GM23338 (cell line): ENCODE measurements around the gene ZCCHC14.

ENCODE experiments used
- CREB1 ChIP-seq: fragments of 250-450 bp; sonication (Bioruptor Pico); IDR thresholded peaks from 2 replicates; pipeline ENCODE4 v1.5.0; 2020; ENCODE audit warnings: low read depth, mild to moderate bottlenecking, moderate library complexity
- EZH2 ChIP-seq: fragments of 200-600 bp; sonication (generic); IDR thresholded peaks from one replicate; pipeline ENCODE4 v1.8.0; 2017; ENCODE audit warnings: antibody characterized with exemption, mild to moderate bottlenecking, low read depth; ENCODE audit not compliant: unreplicated experiment
- EZH2phosphoT487 ChIP-seq: fragments of 200-600 bp; sonication (generic); IDR thresholded peaks from one replicate; pipeline ENCODE4 v1.8.1; 2018; ENCODE audit warnings: antibody characterized with exemption; ENCODE audit not compliant: unreplicated experiment
- JUNB ChIP-seq: IDR thresholded peaks from one replicate; pipeline ENCODE4 v1.6.1; 2016; ENCODE audit warnings: antibody characterized with exemption; ENCODE audit not compliant: unreplicated experiment
- POLR2AphosphoS5 ChIP-seq: IDR thresholded peaks from 2 replicates; pipeline ENCODE4 v1.6.1; 2016; ENCODE audit warnings: antibody characterized with exemption, low read depth
- STAT1 ChIP-seq: IDR thresholded peaks from one replicate; pipeline ENCODE4 v1.6.1; 2016; ENCODE audit warnings: antibody characterized with exemption; ENCODE audit not compliant: unreplicated experiment
- ZNF331 ChIP-seq: fragments of 250-450 bp; sonication (Bioruptor Pico); IDR thresholded peaks from 2 replicates; pipeline ENCODE4 v1.5.0; 2020; ENCODE audit warnings: low read depth, mild to moderate bottlenecking, moderate library complexity
- TF ChIP-seq, protein P1 (sequence below), 2 experiments: fragments of 200-600 bp in 1 of 2; sonication (generic) in 1 of 2; conservative IDR thresholded peaks; 2 replicates each; pipeline versions ENCODE4 v1.5.1 to v1.6.1; 2016 to 2017; ENCODE audit warnings: antibody characterized with exemption in 2 of 2, low read depth in 2 of 2, mild to moderate bottlenecking in 2 of 2, moderate library complexity in 1 of 2
- TF ChIP-seq, protein P2 (sequence below): IDR thresholded peaks from one replicate; pipeline ENCODE4 v1.6.1; 2018; ENCODE audit warnings: antibody characterized with exemption; ENCODE audit not compliant: unreplicated experiment
- TF ChIP-seq, protein P3 (sequence below): IDR thresholded peaks from 2 replicates; pipeline ENCODE4 v1.6.1; 2016; ENCODE audit warnings: antibody characterized with exemption

DNA sequence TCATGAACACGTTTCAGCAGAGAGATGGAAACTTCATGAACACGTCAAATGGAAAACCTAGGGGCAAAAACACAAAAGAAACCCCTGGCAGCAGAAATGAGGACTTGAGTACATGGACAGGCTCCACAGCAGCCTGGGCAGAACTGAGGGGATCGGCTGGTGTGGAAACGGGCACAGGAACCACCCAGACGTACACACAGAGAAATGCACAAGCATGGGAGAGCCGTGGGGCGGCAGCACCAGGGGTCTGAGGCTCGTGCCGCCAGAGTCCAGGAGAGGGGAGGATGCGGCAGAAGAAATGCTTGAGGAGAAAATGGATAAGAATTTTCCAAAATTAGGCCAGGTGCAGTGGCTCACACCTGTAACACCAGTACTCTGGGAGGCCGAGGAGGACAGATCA, 70.7 kb downstream of the ZCCHC14 start:
- TF ChIP-seq, protein P1, sequence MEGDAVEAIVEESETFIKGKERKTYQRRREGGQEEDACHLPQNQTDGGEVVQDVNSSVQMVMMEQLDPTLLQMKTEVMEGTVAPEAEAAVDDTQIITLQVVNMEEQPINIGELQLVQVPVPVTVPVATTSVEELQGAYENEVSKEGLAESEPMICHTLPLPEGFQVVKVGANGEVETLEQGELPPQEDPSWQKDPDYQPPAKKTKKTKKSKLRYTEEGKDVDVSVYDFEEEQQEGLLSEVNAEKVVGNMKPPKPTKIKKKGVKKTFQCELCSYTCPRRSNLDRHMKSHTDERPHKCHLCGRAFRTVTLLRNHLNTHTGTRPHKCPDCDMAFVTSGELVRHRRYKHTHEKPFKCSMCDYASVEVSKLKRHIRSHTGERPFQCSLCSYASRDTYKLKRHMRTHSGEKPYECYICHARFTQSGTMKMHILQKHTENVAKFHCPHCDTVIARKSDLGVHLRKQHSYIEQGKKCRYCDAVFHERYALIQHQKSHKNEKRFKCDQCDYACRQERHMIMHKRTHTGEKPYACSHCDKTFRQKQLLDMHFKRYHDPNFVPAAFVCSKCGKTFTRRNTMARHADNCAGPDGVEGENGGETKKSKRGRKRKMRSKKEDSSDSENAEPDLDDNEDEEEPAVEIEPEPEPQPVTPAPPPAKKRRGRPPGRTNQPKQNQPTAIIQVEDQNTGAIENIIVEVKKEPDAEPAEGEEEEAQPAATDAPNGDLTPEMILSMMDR (conservative IDR thresholded peaks at IDR 0.05; ENCODE audit: low read depth in 2 of 2) = no peak
- TF ChIP-seq EZH2phosphoT487 (no peak), POLR2AphosphoS5 (no peak), EZH2 (no peak), JUNB (no peak), ZNF331 (CRISPR knock-in tag) (no peak), CREB1 (CRISPR knock-in tag) (no peak), STAT1 (no peak)
- TF ChIP-seq, protein P2, sequence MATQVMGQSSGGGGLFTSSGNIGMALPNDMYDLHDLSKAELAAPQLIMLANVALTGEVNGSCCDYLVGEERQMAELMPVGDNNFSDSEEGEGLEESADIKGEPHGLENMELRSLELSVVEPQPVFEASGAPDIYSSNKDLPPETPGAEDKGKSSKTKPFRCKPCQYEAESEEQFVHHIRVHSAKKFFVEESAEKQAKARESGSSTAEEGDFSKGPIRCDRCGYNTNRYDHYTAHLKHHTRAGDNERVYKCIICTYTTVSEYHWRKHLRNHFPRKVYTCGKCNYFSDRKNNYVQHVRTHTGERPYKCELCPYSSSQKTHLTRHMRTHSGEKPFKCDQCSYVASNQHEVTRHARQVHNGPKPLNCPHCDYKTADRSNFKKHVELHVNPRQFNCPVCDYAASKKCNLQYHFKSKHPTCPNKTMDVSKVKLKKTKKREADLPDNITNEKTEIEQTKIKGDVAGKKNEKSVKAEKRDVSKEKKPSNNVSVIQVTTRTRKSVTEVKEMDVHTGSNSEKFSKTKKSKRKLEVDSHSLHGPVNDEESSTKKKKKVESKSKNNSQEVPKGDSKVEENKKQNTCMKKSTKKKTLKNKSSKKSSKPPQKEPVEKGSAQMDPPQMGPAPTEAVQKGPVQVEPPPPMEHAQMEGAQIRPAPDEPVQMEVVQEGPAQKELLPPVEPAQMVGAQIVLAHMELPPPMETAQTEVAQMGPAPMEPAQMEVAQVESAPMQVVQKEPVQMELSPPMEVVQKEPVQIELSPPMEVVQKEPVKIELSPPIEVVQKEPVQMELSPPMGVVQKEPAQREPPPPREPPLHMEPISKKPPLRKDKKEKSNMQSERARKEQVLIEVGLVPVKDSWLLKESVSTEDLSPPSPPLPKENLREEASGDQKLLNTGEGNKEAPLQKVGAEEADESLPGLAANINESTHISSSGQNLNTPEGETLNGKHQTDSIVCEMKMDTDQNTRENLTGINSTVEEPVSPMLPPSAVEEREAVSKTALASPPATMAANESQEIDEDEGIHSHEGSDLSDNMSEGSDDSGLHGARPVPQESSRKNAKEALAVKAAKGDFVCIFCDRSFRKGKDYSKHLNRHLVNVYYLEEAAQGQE = no peak
- TF ChIP-seq, protein P3, sequence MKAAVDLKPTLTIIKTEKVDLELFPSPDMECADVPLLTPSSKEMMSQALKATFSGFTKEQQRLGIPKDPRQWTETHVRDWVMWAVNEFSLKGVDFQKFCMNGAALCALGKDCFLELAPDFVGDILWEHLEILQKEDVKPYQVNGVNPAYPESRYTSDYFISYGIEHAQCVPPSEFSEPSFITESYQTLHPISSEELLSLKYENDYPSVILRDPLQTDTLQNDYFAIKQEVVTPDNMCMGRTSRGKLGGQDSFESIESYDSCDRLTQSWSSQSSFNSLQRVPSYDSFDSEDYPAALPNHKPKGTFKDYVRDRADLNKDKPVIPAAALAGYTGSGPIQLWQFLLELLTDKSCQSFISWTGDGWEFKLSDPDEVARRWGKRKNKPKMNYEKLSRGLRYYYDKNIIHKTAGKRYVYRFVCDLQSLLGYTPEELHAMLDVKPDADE = no peak
